RPMI8226 (cell line): ENCODE results near the gene OCA2.

Experiments used
- DNase-seq: peaks from one replicate; pipeline ENCODE4 v3.0.0-alpha.2; 2015

Gene OCA2

GRCh38 chr15:27835233-27835939 is 263.7 kb downstream of the OCA2 start:
- DNase-seq, result no peak

GRCh38 chr15:27834684-27835083 is 264.4 kb downstream of the OCA2 start:
- no peak for DNase-seq

- no peak for DNase-seq
These were observed 265.1 kb downstream of the OCA2 start for GRCh38 chr15:27833974-27834373.

- no peak for DNase-seq
These were observed 265.9 kb downstream of the OCA2 start for GRCh38 chr15:27833178-27833577.

GRCh38 chr15:27832237-27832596 is 266.9 kb downstream of the OCA2 start:
- no peak for DNase-seq

- DNase-seq, result no peak
These were observed 267.5 kb downstream of the OCA2 start for GRCh38 chr15:27831384-27832236.

GRCh38 chr15:27828746-27829145 is 270.4 kb downstream of the OCA2 start:
- no peak for DNase-seq

- no peak for DNase-seq
These were observed 272.0 kb downstream of the OCA2 start for GRCh38 chr15:27826902-27827714.

- DNase-seq, result no peak
These were observed 272.7 kb downstream of the OCA2 start for GRCh38 chr15:27826411-27826810.

GRCh38 chr15:27824841-27825422 is 274.2 kb downstream of the OCA2 start:
- DNase-seq, result no peak

GRCh38 chr15:27821273-27821672 is 277.8 kb downstream of the OCA2 start:
- DNase-seq, result no peak

GRCh38 chr15:27820722-27821121 is 278.4 kb downstream of the OCA2 start:
- no peak for DNase-seq

- DNase-seq, result no peak
These were observed 278.9 kb downstream of the OCA2 start for GRCh38 chr15:27820232-27820631.

GRCh38 chr15:27817258-27817657 is 281.9 kb downstream of the OCA2 start:
- DNase-seq, result no peak

GRCh38 chr15:27816790-27817189 is 282.3 kb downstream of the OCA2 start:
- no peak for DNase-seq

- no peak for DNase-seq
These were observed 284.1 kb downstream of the OCA2 start for GRCh38 chr15:27815035-27815434.

GRCh38 chr15:27813139-27813538 is 286.0 kb downstream of the OCA2 start:
- DNase-seq, result no peak

GRCh38 chr15:27808182-27808581 is 290.9 kb downstream of the OCA2 start:
- DNase-seq, result peak; percentile 7

GRCh38 chr15:27807335-27807734 is 291.8 kb downstream of the OCA2 start:
- DNase-seq, result no peak

- DNase-seq, result no peak
These were observed 292.7 kb downstream of the OCA2 start for GRCh38 chr15:27806396-27806795.

- peak; percentile 4 for DNase-seq
These were observed 293.6 kb downstream of the OCA2 start for GRCh38 chr15:27805261-27806220.
